HG02938 (cell line): ENCODE results near the gene ATP8B4.

Experiments used
- ATAC-seq: cut with Tn5 transposase; IDR thresholded peaks from one replicate; pipeline ENCODE4 v1.9.1; 2021; ENCODE audit warnings: mild to moderate bottlenecking, moderate library complexity; ENCODE audit not compliant: unreplicated experiment

The ATP8B4 gene

GRCh38 chr15:50065279-50065678 lies 53.8 kb downstream of the ATP8B4 start:
- no peak for ATAC-seq

- ATAC-seq = no peak
Measured at GRCh38 chr15:50064673-50065072, 54.4 kb downstream of the ATP8B4 start.

GRCh38 chr15:50063226-50063625 lies 55.8 kb downstream of the ATP8B4 start:
- no peak for ATAC-seq

GRCh38 chr15:50061503-50061902 lies 57.5 kb downstream of the ATP8B4 start:
- ATAC-seq = no peak

- ATAC-seq = no peak
Measured at GRCh38 chr15:50059883-50060282, 59.1 kb downstream of the ATP8B4 start.

GRCh38 chr15:50059203-50059772 lies 59.7 kb downstream of the ATP8B4 start:
- no peak for ATAC-seq

- no peak for ATAC-seq
Measured at GRCh38 chr15:50057905-50058639, 61.0 kb downstream of the ATP8B4 start.

- no peak for ATAC-seq
Measured at GRCh38 chr15:50057196-50057595, 61.8 kb downstream of the ATP8B4 start.

GRCh38 chr15:50055750-50056157 lies 63.3 kb downstream of the ATP8B4 start:
- ATAC-seq = no peak

GRCh38 chr15:50055332-50055731 lies 63.7 kb downstream of the ATP8B4 start:
- ATAC-seq = no peak

GRCh38 chr15:50053055-50053856 lies 65.8 kb downstream of the ATP8B4 start:
- no peak for ATAC-seq

- no peak for ATAC-seq
Measured at GRCh38 chr15:50051811-50052419, 67.1 kb downstream of the ATP8B4 start.

GRCh38 chr15:50050986-50051743 lies 67.9 kb downstream of the ATP8B4 start:
- ATAC-seq = no peak

- no peak for ATAC-seq
Measured at GRCh38 chr15:50049871-50050270, 69.2 kb downstream of the ATP8B4 start.

GRCh38 chr15:50046867-50047266 lies 72.2 kb downstream of the ATP8B4 start:
- ATAC-seq = no peak

GRCh38 chr15:50046159-50046558 lies 72.9 kb downstream of the ATP8B4 start:
- no peak for ATAC-seq

GRCh38 chr15:50044904-50045303 lies 74.1 kb downstream of the ATP8B4 start:
- no peak for ATAC-seq

GRCh38 chr15:50044406-50044805 lies 74.6 kb downstream of the ATP8B4 start:
- no peak for ATAC-seq

GRCh38 chr15:50042775-50043174 lies 76.3 kb downstream of the ATP8B4 start:
- ATAC-seq = no peak

GRCh38 chr15:50030456-50030855 lies 88.6 kb downstream of the ATP8B4 start:
- no peak for ATAC-seq

GRCh38 chr15:50028326-50028725 lies 90.7 kb downstream of the ATP8B4 start:
- no peak for ATAC-seq
